RWPE2 (cell line): ENCODE results near the gene ZBTB48.

Source experiments
- ATAC-seq: fragments of 200-7000 bp; cut with Tn5 transposase; 3 replicates; pipeline ENCODE4 v1.9.1; 2021; ENCODE audit warnings: low read depth
- DNase-seq: peaks from one replicate; pipeline ENCODE4 v3.0.0-alpha.2; 2020; ENCODE audit warnings: low spot score
- H3K27ac ChIP-seq: fragments of 450-650 bp; 2 replicates; pipeline ENCODE4 v1.5.1; 2017; ENCODE audit warnings: mild to moderate bottlenecking; ENCODE audit not compliant: poor library complexity, severe bottlenecking
- H3K27me3 ChIP-seq: fragments of 250-450 bp; sonication (Bioruptor Pico); 2 replicates; pipeline ENCODE4 v1.5.1; 2021; ENCODE audit warnings: mild to moderate bottlenecking, moderate library complexity; ENCODE audit not compliant: insufficient read depth, poor library complexity, severe bottlenecking
- H3K36me3 ChIP-seq: fragments of 250-450 bp; sonication (Bioruptor Pico); 2 replicates; pipeline ENCODE4 v1.5.1; 2020; ENCODE audit warnings: low read depth, mild to moderate bottlenecking, moderate library complexity
- H3K4me1 ChIP-seq: fragments of 250-450 bp; sonication (Bioruptor Pico); 2 replicates; pipeline ENCODE4 v1.5.1; 2021; ENCODE audit warnings: mild to moderate bottlenecking, moderate library complexity; ENCODE audit not compliant: insufficient read depth, poor library complexity, severe bottlenecking
- H3K4me3 ChIP-seq: fragments of 250-450 bp; sonication (Bioruptor Pico); 2 replicates; pipeline ENCODE4 v1.5.1; 2021; ENCODE audit warnings: mild to moderate bottlenecking, moderate library complexity; ENCODE audit not compliant: severe bottlenecking
- H3K9me3 ChIP-seq: fragments of 250-450 bp; sonication (Bioruptor Pico); 2 replicates; pipeline ENCODE4 v1.5.1; 2021; ENCODE audit warnings: mild to moderate bottlenecking, moderate library complexity; ENCODE audit not compliant: severe bottlenecking
- TF ChIP-seq, protein P1 (sequence below): fragments of 450-650 bp; IDR thresholded peaks from one replicate; pipeline ENCODE4 v1.5.1; 2017; ENCODE audit warnings: mild to moderate bottlenecking, moderate library complexity; ENCODE audit not compliant: poor library complexity, severe bottlenecking

Gene ZBTB48

DNA sequence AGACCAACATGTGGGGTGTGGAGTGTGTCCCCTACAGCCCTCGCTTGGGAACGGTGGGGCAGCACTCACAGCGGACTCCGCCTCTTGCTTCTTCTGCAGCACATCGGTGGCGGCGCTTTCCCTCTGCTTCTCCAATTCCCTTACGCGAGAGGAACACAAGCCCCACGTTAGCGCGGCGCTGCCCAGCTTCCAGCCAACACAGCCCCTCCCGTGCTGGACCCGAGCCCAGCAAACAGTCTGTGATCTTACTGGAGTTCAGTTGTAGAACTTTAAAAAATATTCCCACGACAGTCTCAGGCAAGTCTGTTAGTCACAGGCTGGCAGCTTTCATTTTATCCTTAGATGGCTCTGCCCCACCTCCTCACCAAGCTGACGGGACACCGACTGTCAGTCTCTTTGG lies 58.4 kb downstream of the ZBTB48 start:
- Histone ChIP-seq H3K36me3 (peaks cover 75% of the 10 kb centered on the region), H3K4me1 (no peaks in the 10 kb centered on the region), H3K27ac (no peak overlapping the region), H3K27me3 (no peaks in the 10 kb centered on the region), H3K4me3 (no peak overlapping the region), H3K9me3 (no peaks in the 10 kb centered on the region)
- TF ChIP-seq, protein P1, sequence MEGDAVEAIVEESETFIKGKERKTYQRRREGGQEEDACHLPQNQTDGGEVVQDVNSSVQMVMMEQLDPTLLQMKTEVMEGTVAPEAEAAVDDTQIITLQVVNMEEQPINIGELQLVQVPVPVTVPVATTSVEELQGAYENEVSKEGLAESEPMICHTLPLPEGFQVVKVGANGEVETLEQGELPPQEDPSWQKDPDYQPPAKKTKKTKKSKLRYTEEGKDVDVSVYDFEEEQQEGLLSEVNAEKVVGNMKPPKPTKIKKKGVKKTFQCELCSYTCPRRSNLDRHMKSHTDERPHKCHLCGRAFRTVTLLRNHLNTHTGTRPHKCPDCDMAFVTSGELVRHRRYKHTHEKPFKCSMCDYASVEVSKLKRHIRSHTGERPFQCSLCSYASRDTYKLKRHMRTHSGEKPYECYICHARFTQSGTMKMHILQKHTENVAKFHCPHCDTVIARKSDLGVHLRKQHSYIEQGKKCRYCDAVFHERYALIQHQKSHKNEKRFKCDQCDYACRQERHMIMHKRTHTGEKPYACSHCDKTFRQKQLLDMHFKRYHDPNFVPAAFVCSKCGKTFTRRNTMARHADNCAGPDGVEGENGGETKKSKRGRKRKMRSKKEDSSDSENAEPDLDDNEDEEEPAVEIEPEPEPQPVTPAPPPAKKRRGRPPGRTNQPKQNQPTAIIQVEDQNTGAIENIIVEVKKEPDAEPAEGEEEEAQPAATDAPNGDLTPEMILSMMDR = no peak
- ATAC-seq = no peak
- no peak for DNase-seq
